ENCODE results near the gene DPY19L1.
"Not testable (repeated sequence)": the region's sequence is repeated elsewhere in the genome, so short reads cannot be mapped to it uniquely, and the experiment has no call there.

Gene DPY19L1

DNA sequence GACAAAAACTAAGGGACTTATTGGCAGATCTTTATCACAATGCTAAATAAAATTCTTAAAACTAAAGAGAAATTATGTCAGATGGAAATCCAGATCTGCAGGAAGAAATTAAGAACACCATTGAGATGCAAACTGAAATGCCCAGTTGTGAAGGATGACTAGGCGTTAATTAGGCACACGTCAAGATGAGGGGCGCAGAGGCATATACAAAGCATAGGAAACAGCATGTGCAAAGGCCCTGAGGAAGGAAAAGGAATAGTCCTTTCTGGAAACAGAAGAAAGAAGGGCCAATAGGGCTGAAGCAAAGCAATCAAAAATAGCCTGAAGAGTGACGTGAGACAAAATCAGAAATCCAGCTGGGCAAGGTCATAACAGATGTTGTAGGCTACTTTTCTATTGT, 53.1 kb downstream of the DPY19L1 start:
- not testable (repeated sequence) for DNase-seq

GRCh38 chr7:34982371-34983019, 54.8 kb downstream of the DPY19L1 start:
- DNase-seq = no peak

DNA sequence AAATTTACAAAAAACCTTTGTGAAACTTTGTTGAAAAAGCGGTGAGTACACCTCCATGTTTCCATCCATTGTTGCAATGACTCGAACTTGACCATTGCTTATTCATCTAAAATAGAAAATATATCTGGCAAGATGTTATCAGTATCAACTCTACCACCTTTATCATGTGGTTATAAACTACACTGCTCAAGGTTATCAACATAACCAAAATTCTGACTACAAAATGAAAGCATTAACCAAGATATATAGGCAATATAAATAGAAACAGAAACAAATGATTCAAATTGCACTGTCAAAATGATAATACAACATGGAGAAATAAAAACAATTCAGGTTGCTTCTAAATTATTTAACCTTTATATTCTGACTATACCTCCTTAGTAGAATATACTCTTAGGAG, 58.2 kb downstream of the DPY19L1 start:
- DNase-seq = not testable (repeated sequence)

- no peak for DNase-seq
Observed at GRCh38 chr7:34973400-34973760, 63.9 kb downstream of the DPY19L1 start.

DNA sequence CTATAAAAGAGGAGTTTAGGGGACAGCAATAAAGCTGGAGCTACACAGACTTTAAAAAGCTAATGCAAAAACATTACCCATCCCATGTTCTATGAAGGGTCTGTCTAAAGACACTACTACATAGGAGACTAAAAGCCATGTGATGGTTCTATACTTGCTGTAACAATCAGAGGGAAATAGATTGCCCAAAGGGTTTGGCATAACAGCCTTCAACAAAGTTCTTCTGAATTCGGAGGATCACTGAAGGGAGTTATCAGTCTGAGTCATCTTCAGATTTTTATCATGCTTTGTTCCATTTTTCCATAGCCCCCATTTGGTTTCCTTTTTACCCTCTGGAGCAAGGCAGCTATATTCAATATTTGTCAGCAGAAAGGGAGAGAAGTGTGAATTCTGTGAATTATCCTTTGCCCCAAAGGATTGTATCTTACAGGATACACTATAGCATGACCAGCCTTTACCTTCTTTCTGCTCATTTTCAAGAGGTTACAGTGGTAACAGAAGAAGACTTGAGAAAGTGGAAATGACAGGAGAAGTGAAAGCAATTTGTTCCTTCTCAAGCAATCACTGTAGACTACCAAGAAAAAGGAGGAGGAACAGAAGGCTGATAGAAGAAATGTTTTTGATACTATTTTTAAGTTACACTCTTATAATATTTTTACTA, 64.4 kb downstream of the DPY19L1 start:
- DNase-seq = not testable (repeated sequence)

GRCh38 chr7:34967818-34968217, 69.5 kb downstream of the DPY19L1 start:
- DNase-seq = not testable (repeated sequence)

DNA sequence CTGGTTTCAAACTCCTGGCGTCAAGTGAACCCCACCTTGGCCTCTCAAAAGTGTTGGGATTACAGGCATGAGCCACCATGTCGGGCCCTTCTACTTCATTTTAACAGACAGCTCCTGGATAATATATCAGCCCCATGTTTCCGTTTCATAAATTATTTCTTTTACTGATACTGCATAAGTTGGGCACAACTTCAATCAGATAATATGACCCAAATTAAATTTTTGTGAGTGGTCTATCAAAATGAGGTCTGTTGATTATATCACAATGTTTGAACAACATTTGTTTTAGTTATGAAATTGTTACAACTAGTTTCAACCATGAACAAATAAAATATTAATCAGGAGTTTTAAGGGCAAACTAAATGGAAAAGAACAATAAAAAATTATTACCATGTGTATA, 70.8 kb downstream of the DPY19L1 start:
- DNase-seq = not testable (repeated sequence)

DNA sequence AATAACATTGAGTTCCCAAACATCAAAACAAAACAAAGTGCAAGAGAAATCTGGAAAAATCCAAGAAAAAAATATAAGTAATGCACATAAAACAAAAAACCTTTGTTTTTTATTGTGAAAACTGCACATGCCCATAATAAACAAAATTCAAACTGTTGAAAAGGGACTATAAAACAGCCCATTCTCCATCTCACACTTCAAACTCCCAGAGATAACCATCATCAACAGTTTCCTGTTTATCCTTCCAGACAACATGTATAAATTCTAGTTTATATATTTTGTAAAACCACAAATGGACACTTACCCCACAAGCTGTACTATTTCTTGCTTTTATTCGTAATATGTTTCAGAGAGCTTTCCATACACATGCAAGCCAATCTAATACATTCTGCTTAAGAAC, 79.3 kb downstream of the DPY19L1 start:
- no peak for DNase-seq

DNA sequence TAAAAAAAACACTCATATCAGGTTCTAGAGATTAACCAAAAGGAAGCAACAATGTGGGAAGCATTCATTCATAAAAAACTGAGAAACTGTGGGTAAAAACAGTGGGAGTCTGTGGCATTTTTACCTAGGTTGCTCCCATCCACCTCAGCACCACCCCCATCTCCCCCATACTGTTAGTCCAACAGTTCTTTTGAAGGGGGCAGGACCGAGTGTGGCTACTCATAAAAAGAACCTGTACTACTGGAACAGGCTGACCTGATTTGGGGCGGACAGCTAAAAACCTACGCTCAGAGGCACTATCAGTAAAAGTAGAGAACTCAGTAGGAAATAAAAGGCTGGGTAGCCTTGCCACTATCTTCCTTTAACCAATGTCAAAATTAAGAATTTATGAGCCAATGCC, 84.5 kb downstream of the DPY19L1 start:
- no peak for DNase-seq

GRCh38 chr7:34949361-34949760, 87.9 kb downstream of the DPY19L1 start:
- DNase-seq = no peak

GRCh38 chr7:34947427-34947826, 89.9 kb downstream of the DPY19L1 start:
- not testable (repeated sequence) for DNase-seq

DNA sequence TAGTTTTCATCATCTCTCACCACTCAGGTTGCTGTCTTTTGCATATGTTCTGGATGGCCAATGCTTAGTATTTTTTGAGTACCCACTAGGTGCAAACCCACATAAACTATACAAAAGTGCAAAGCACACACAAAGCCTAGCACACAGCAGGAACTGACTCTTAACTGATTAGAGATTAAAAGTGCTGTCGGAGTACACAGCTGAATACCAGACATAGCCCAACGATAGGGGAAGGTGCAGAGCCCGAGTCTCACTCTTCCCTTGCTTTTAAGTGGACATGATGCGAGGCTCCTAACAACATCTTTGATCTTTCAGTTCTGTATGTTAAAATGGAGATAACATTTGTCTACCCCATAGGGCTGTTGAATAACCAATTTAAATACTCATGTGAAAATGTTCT, 90.8 kb downstream of the DPY19L1 start:
- DNase-seq = no peak

DNA sequence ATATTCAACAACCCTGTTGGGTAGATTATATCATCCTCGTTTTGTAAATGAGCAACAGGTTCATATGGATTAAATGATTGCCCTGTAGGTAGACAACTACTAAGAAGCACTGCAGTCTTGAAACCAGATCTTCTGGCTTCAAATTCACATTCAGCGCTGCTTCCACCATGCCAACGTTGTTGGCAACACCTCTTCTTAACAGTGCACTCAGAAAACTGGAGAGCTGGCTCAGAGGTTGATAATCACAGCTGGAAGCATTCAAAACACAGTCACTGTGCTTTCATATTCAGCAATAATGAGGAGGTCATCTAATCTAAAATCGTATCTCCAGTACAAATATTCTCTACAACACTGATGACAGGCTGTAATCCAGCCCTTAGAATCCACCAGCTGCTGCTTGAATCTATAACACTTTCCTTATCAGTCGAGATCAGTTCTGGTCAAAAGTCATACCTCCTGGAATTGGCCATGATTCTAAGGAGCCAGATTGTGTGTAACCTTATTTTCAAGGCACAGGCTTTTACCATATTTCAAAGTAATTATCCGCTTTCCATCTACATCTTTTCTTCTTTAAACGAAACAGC, 91.3 kb downstream of the DPY19L1 start:
- not testable (repeated sequence) for DNase-seq

GRCh38 chr7:34939175-34939574, 98.1 kb downstream of the DPY19L1 start:
- DNase-seq = no peak

- not testable (repeated sequence) for DNase-seq
Observed at GRCh38 chr7:34935735-34936165, 101.5 kb downstream of the DPY19L1 start.

DNA sequence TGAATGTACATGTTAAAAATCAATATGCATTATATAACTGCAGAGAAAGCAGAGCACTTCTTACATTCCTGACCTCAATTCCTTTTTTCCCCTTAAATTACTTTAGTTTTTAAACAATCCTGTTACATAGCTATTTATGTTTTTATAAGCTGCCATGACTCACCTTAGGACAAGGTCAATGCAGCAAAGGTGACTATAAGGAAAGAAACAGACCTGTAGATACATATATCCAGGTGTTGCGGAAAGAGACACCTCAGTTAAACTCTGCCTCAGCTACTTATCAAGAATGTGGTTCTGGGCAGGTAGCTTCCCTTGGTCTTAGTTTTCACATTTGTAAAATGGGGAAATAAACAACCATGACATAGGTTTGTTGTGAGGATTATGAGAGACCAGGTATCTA, 105.5 kb downstream of the DPY19L1 start:
- no peak for DNase-seq

- DNase-seq = not testable (repeated sequence)
Observed at GRCh38 chr7:34929783-34930182, 107.5 kb downstream of the DPY19L1 start.

- no peak for DNase-seq
Observed at GRCh38 chr7:34928560-34928959, 108.7 kb downstream of the DPY19L1 start.

DNA sequence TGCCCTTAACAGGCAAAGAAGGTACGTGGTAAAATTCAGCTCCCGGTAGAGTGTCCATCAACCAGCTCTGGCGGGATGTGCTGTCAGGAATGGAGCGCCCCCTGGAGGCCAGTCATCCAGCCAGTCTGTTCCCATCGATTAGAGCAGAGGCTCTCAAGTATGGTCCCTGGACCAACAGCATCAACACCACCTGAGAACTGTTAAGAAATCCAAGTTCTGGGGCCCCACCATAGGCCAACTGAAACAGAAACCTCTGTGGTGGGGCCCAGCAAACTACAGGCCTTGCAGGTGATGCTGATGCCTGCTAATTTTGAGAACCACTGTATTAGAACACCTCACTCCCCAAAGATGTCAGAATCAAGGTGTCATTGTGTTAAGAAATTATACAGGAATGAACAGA, 109.2 kb downstream of the DPY19L1 start:
- peak; percentile 27 for DNase-seq

DNA sequence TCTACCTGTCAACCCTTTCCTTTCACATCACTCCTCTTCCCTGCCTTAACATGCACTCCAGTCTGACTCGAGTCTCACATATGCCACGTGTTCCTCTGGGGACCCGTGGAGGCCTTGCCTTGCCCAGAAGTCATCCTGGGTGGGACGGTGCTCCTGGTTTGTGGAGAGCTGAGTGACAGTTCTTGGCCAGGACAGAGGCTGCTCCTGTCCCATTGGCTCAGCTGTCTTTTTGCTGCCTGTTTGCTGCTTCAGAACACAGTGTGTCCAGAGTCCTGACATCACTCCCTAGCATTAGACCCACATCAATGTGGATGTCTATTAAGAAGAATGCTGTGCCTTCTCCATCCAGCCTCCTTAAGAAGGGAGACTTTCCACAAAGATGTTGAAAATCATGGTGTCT, 116.8 kb downstream of the DPY19L1 start:
- DNase-seq = not testable (repeated sequence)

DNA sequence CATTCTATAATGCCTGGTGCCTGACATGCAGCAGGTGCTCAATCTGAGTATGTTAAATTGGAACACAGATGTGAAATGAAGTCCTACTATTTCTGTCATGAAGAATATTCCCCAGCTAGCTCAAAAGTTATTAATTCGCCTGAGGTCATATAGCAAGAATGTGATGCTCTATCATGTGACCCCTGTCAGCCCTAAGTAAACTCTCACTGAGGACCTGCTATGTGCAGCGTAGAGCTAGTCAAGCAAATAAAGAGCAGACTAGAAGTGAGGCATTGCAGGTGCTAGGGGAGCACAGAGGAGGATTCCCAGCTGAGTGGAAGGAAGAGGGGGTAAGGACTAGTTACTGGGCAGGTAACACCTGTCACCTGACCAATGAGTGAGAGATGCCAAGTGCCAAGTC, 118.2 kb downstream of the DPY19L1 start:
- DNase-seq = not testable (repeated sequence)

- not testable (repeated sequence) for DNase-seq
Observed at GRCh38 chr7:34918198-34918861, 119.0 kb downstream of the DPY19L1 start.

- not testable (repeated sequence) for DNase-seq
Observed at GRCh38 chr7:34917515-34917914, 119.8 kb downstream of the DPY19L1 start.

DNA sequence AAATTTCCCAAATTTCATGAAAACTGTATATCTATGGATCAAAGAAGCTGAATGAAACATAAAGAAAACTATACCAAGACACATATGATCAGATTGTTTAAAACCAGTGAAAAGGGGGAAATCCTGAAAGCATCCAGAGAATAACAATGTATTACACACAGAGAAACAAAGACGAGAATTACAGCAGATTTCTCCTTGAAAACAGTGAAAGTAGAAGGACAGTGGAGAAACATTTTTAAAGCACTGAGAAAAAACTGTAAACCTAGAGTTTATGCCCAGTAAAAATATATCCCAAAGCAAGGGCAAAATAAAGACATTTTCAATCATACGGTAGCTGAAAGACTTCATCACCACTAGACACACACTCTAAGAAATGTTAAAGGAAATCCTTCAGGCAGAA, 121.0 kb downstream of the DPY19L1 start:
- DNase-seq = no peak

All from CD4-positive, alpha-beta T cell treated with Interleukin-17A for 1 hour (primary cell).